ENCODE measurements around the gene CLASP1.
"Not testable (repeated sequence)": the region's sequence is repeated elsewhere in the genome, so short reads cannot be mapped to it uniquely, and the experiment has no call there.

The CLASP1 gene

GRCh38 chr2:121617042-121617599 lies 32.1 kb downstream of the CLASP1 start:
- DNase-seq (ENCODE audit: low read depth), result no peak

- DNase-seq (ENCODE audit: low read depth), result no peak
Measured at GRCh38 chr2:121613774-121614173, 35.5 kb downstream of the CLASP1 start.

DNA sequence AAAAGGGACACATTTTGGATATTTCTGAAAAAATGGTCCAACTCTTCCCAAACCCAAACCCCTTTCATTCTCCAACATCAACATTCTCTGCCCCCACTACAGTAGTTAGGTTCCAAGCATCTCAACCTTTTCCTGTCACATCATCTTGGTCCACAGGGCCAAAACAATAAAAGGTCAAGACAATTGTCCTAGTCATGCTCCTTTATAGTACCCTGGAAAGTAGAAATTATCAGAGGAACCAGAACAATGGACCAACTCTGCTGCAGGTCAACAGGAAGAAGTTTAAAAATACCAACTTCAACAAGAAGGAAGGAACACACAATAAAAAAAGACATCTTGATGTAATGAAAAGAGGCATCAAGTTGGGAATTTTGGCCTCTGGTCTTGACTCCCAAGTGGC lies 36.1 kb downstream of the CLASP1 start:
- DNase-seq (ENCODE audit: low read depth), result no peak

DNA sequence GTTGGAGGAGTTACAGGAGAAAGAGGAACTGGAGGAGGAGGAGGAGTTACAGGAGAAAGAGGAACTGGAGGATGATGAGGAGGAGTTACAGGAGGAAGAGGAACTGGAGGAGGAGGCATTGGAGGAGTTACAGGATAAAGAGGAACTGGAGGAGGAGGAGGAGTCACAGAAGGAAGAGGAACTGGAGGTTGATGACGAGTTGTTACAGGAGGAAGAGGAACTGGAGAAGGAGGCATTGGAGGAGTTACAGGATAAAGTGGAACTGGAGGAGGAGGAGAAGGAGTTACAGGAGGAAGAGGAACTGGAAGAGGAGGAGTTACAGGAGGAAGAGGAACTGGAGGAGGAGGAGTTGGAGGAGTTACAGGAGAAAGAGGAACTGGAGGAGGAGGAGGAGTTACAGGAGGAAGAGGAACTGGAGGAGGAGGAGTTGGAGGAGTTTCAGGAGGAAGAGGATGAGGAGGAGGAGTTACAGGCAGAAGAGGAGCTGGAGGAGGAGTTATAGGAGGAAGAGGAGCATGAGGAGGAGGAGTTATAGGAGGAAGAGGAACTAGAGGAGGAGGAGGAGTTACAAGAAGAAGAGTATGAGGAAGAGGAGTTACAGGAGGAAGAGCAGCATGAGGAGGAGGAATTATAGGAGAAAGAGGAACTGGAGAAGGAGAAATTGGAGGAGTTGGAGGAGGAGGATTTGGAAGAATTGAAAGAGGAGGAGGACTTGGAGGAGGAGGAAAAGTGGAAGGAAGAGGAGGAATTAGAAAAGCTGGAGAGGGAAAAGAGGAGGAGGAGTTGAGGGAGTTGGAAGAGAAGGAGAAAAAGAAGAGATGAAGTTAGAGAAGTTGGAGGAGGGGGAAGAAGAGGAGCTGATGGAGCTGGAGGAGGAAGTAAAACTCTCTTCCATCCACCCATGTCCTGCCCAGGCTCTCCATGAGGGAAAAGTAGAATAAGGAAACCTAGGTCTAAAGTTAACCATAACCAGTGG lies 37.2 kb downstream of the CLASP1 start:
- no peak for DNase-seq (ENCODE audit: low read depth)

- not testable (repeated sequence) for DNase-seq (ENCODE audit: low read depth)
Measured at GRCh38 chr2:121611048-121611649, 38.1 kb downstream of the CLASP1 start.

DNA sequence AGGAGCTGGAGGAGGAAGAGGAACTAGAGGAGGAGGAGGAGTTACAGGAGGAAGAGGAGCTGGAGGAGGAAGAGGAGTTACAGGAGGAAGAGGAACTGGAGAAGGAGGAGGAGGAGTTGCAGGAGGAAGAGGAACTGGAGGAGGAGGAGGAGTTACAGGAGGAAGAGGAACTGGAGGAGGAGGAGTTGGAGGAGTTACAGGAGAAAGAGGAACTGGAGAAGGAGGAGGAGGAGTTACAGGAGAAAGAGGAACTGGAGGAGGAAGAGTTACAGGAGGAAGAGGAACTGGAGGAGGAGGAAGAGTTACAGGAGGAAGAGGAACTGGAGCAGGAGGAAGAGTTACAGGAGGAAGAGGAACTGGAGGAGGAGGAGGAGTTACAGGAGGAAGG lies 38.8 kb downstream of the CLASP1 start:
- DNase-seq (ENCODE audit: low read depth), result not testable (repeated sequence)

DNA sequence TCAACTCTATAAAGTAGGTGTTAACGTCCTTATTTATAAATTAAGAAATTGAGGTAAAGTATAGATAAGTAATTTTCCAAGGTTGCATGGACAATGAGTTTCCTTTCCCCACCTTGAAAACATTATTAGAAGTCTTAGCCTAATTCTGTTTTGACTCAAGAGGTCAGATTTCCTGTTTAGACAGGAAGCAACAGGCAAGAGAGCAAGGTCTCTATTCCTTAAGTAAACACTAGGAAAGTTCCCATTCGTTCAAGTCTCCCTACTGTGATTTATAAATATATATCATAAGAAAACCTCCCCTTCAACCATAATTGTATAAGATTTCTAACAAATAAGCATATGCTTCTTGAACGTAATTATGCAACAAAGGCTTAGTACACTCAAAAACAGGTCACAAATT lies 40.3 kb downstream of the CLASP1 start:
- DNase-seq (ENCODE audit: low read depth), result no peak

DNA sequence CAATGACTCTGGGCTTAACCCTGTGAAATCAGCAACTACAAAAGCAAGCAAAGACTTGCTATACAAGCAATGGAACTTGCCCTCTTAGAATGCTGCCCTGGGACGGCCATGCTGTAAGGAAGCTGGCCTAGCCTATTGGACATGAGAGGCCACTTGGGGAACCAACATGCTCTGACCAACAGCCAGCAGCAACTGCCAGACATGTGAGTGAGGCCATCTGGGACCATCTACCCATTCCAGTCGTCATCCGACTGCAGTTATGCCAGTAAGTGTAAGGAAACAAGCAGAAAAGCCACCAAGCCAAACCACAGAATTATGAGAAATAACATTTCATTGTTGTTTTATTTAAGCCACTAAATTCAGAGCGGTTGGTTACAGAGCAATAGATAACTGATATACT lies 40.9 kb downstream of the CLASP1 start:
- no peak for DNase-seq (ENCODE audit: low read depth)

- DNase-seq (ENCODE audit: low read depth), result no peak
Measured at GRCh38 chr2:121605820-121606733, 43.2 kb downstream of the CLASP1 start.

GRCh38 chr2:121603185-121603584 lies 46.1 kb downstream of the CLASP1 start:
- no peak for DNase-seq (ENCODE audit: low read depth)

GRCh38 chr2:121599963-121600651 lies 49.2 kb downstream of the CLASP1 start:
- no peak for DNase-seq (ENCODE audit: low read depth)

GRCh38 chr2:121598087-121598486 lies 51.2 kb downstream of the CLASP1 start:
- no peak for DNase-seq (ENCODE audit: low read depth)

GRCh38 chr2:121596221-121597080 lies 52.8 kb downstream of the CLASP1 start:
- DNase-seq (ENCODE audit: low read depth), result no peak

- DNase-seq (ENCODE audit: low read depth), result no peak
Measured at GRCh38 chr2:121595012-121595891, 54.0 kb downstream of the CLASP1 start.

GRCh38 chr2:121591199-121591598 lies 58.1 kb downstream of the CLASP1 start:
- DNase-seq (ENCODE audit: low read depth), result no peak

DNA sequence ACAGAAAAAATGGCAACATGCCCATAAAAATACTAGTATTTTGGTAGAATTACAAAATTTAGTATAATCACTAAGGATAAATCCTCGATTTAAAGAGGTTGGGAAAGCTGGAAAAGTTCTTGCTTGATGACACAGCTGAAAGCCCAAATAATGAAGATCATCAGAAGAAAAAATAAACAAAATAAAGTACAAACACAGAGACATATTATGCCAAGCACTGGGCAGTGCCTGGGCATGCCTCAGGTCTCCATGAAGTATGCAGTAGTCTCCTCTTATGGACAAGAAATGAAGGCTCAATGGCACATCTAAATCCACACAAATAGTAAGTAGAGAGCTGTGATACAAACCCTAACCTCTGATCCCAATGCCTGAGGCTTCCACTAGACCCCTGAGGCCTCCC lies 60.9 kb downstream of the CLASP1 start:
- no peak for DNase-seq (ENCODE audit: low read depth)

DNA sequence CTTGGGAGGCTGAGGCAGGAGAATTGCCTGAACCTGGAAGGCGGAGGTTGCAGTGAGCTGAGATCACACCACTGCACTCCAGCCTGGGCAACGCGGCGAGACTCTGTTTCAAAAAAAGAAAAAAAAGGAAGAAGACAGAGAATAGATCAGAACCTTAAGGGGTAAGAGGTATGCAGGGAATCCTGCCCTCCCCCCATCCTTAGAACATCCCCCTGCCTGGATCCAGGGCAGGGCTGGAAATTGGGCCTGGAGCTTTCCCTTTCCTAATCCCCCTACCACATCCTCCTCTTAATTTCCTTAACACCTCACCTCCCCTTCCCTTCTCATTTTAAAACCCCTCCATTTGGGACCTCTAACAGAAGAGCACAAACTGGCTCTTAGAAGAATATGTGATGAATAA lies 62.1 kb downstream of the CLASP1 start:
- no peak for DNase-seq (ENCODE audit: low read depth)

DNA sequence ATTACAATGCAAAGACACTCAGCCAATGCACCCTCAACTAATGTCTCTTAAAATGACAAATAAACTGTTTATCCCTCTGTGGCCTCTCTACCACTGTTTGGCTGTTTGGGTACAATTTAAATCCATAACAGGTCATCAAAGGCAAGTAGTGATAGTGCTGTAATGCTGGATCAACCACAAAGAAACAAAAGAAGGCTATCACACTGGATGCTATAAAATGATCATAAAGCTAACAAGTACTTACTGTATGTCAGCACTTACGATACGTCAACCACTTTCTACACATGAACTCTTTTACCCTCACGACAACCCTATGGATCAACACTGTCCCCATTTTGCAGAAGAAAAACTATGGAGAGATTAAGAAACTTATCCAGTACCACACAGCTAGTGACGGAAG lies 64.5 kb downstream of the CLASP1 start:
- no peak for DNase-seq (ENCODE audit: low read depth)

- no peak for DNase-seq (ENCODE audit: low read depth)
Measured at GRCh38 chr2:121583555-121583954, 65.7 kb downstream of the CLASP1 start.
